HepG2 (cell line): ENCODE results near the gene HSP90AB1. TPM values are rescaled to one million over a fixed set of nuclear protein-coding genes. Genes with fewer than 3 reads are reported as not detected.

Experiments used
- AGO2 ChIP-seq: fragments of 200-400 bp; formaldehyde crosslinking; optimal IDR thresholded peaks from 2 replicates; pipeline ENCODE3; 2017; ENCODE audit warnings: mild to moderate bottlenecking, low read depth, low read length, moderate library complexity
- BORCS8-MEF2B ChIP-seq: sonication (generic); formaldehyde crosslinking; IDR thresholded peaks from 2 replicates; pipeline ENCODE4 v1.8.0; 2022; ENCODE audit warnings: mild to moderate bottlenecking, missing genetic modification reagents
- BRCA1 ChIP-seq: sonication (generic); formaldehyde crosslinking; IDR thresholded peaks from 2 replicates; pipeline ENCODE4 v1.4.0; 2020; ENCODE audit warnings: missing genetic modification reagents
- FOSL2 ChIP-seq: sonication (generic); formaldehyde crosslinking; IDR thresholded peaks from 2 replicates; pipeline ENCODE4 v1.4.0; 2020; ENCODE audit warnings: missing genetic modification reagents
- FOXA1 ChIP-seq, 2 experiments: fragments of 450-650 bp in 1 of 2; sonication (generic) in 1 of 2; formaldehyde crosslinking in 1 of 2; IDR thresholded peaks; 2 replicates each; pipeline versions ENCODE4 v1.4.0 to v1.6.1; 2016 to 2020; ENCODE audit warnings: missing genetic modification reagents in 1 of 2
- FUBP1 ChIP-seq: sonication (generic); formaldehyde crosslinking; IDR thresholded peaks from 2 replicates; pipeline ENCODE4 v1.5.1; 2020; ENCODE audit warnings: missing genetic modification reagents, mild to moderate bottlenecking, borderline replicate concordance
- HES4 ChIP-seq: sonication (generic); formaldehyde crosslinking; IDR thresholded peaks from 2 replicates; pipeline ENCODE4 v1.9.0; 2021; ENCODE audit warnings: mild to moderate bottlenecking, missing genetic modification reagents, borderline replicate concordance
- HIVEP1 ChIP-seq: sonication (generic); formaldehyde crosslinking; IDR thresholded peaks from 2 replicates; pipeline ENCODE4 v1.4.0; 2020; ENCODE audit warnings: mild to moderate bottlenecking, missing genetic modification reagents
- NBN ChIP-seq: fragments of 450-650 bp; conservative IDR thresholded peaks from 2 replicates; pipeline ENCODE4 v1.6.1; 2017
- RXRA ChIP-seq: sonication (generic); formaldehyde crosslinking; IDR thresholded peaks from 2 replicates; pipeline ENCODE4 v1.5.1; 2020; ENCODE audit warnings: missing genetic modification reagents
- SALL1 ChIP-seq: sonication (generic); formaldehyde crosslinking; IDR thresholded peaks from 2 replicates; pipeline ENCODE4 v1.8.0; 2022; ENCODE audit warnings: mild to moderate bottlenecking, missing genetic modification reagents
- SNAPC5 ChIP-seq: sonication (generic); formaldehyde crosslinking; IDR thresholded peaks from 2 replicates; pipeline ENCODE4 v1.8.1; 2023; ENCODE audit warnings: mild to moderate bottlenecking, missing genetic modification reagents, borderline replicate concordance
- UBTF ChIP-seq: sonication (generic); formaldehyde crosslinking; IDR thresholded peaks from 2 replicates; pipeline ENCODE4 v1.4.0; 2020; ENCODE audit warnings: mild to moderate bottlenecking, missing genetic modification reagents
- ZNF142 ChIP-seq: sonication (generic); formaldehyde crosslinking; IDR thresholded peaks from 2 replicates; pipeline ENCODE4 v1.4.0; 2020; ENCODE audit warnings: missing genetic modification reagents
- ZNF160 ChIP-seq: sonication (generic); formaldehyde crosslinking; IDR thresholded peaks from 2 replicates; pipeline ENCODE4 v1.8.0; 2022; ENCODE audit warnings: mild to moderate bottlenecking, inconsistent platforms, missing genetic modification reagents
- ZNF547 ChIP-seq: sonication (generic); formaldehyde crosslinking; IDR thresholded peaks from 2 replicates; pipeline ENCODE4 v1.5.1; 2020; ENCODE audit warnings: mild to moderate bottlenecking, missing genetic modification reagents
- ZNF7 ChIP-seq: IDR thresholded peaks from 2 replicates; pipeline ENCODE4 v1.6.1; 2016; ENCODE audit warnings: missing biosample characterization, missing genetic modification reagents
- ZNF784 ChIP-seq: sonication (generic); formaldehyde crosslinking; IDR thresholded peaks from 2 replicates; pipeline ENCODE4 v1.5.1; 2020; ENCODE audit warnings: missing genetic modification reagents, mild to moderate bottlenecking, borderline replicate concordance
- polyA plus RNA-seq, 8 experiments: library from polyadenylated mRNA; depleted of rRNA in 3 of 8; stranded (reverse) in 7 of 8; unstranded in 1 of 8; fragments of >200 nt; fragmentation: Illumina TruSeq in 4 of 8; extraction: Trizol in 4 of 8; gene quantifications; 2 replicates each; pipeline versions ENCODE4 v1.2.1 to v1.2.3, GENCODE V29; 2011 to 2016; ENCODE audit warnings: low read depth in 4 of 8, missing spikeins in 1 of 8, mixed read lengths in 1 of 8; ENCODE audit not compliant: insufficient read depth in 1 of 8
- total RNA-seq, 5 experiments: library from RNA; depleted of rRNA; stranded (reverse); fragments of >200 nt; fragmentation: Illumina TruSeq; extraction: Trizol; gene quantifications; 2 replicates each; pipeline ENCODE4 v1.2.3, GENCODE V29; 2016; ENCODE audit warnings: low read depth in 1 of 5

The HSP90AB1 gene
- total and polyA plus RNA-seq, 2 of the 13 experiments (the other 11 are each of a cell fraction or from before 2014, with no cell fraction given): 1,325 to 1,472 TPM

GRCh38 chr6:44265007-44265721 is 18.3 kb downstream of the HSP90AB1 start, which contains the start of gene NFKBIE (continued):
- TF ChIP-seq FOXA1 (IDR thresholded peaks at IDR 0.05) (no peak), FOXA1 (CRISPR knock-in tag; IDR thresholded peaks at IDR 0.05) (no peak), ZNF547 (peak; percentile 79; the same call in 1 of the 2 replicates), HES4 (CRISPR knock-in tag) (peak; percentile 26; the same call in 1 of the 2 replicates), FUBP1 (CRISPR knock-in tag) (peak; percentile 28; the same call in 1 of the 2 replicates), HIVEP1 (CRISPR knock-in tag) (peak; percentile 53; the same call in 1 of the 2 replicates), AGO2 (peak; percentile 83), ZNF142 (CRISPR knock-in tag) (no peak), BORCS8-MEF2B (peak; percentile 53; the same call in 1 of the 2 replicates), UBTF (CRISPR knock-in tag) (peak; percentile 97), ZNF160 (CRISPR knock-in tag) (no peak), SALL1 (peak; percentile 47), NBN (no peak), ZNF784 (0 out of 2 replicates have a peak, but pooled peaks have one; percentile 24), RXRA (CRISPR knock-in tag) (peak; percentile 51), FOSL2 (CRISPR knock-in tag) (peak; percentile 30; the same call in 1 of the 2 replicates), SNAPC5 (CRISPR knock-in tag) (no peak), ZNF7 (CRISPR knock-in tag) (no peak), BRCA1 (CRISPR knock-in tag) (0 out of 2 replicates have a peak, but pooled peaks have one; percentile 23)
